ENCODE results near the gene QTRT2. TPM values are rescaled to one million over a fixed set of nuclear protein-coding genes. Genes with fewer than 3 reads are reported as not detected.

The QTRT2 gene
- total RNA-seq, 1 experiment from 2014 or later: 62.4 TPM

DNA sequence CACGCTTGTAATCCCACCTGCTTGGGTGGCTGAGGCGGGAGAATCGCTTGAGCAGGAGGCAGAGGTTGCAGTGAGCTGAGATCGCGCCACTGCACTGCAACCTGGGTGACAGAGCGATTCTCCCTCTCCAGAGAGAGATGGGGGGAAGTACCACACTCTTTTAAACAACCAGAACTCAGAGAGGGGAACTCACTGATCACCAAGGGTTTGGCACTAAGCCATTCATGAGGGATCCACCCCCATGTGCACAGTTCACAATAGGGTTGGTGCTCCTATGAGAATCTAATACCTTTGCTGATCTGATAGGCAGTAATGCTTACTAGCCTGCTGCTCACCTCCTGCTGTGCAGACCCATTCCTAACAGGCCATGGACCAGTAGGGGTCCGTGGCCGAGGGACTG is 51.6 kb downstream of the QTRT2 start:
- no peaks in the 10 kb centered on the region for H3K27me3 ChIP-seq (replicated peaks; ENCODE audit: insufficient read depth, low read depth, low read length, poor library complexity)
- POLR2A ChIA-PET (ENCODE audit: low non-redundant PET): no interaction called here

GRCh38 chr3:114110439-114110838 is 53.9 kb downstream of the QTRT2 start:
- intact Hi-C loops (cut with micrococcal nuclease; ENCODE audit: unreplicated experiment): no loop called here
- POLR2A ChIA-PET (ENCODE audit: low non-redundant PET): no interaction called here
- no peak for TF ChIP-seq EZH2 (IDR thresholded peaks at IDR 0.05; ENCODE audit: borderline replicate concordance, low read depth, low read length, poor library complexity, severe bottlenecking)
- H3K4me1 ChIP-seq (ENCODE audit: insufficient read depth, low read length, poor library complexity, severe bottlenecking): no peaks in the 10 kb centered on the region
- DNase-seq (ENCODE audit: low spot score): no peak
- no peaks in the 10 kb centered on the region for H3K27me3 ChIP-seq (replicated peaks; ENCODE audit: insufficient read depth, low read depth, low read length, poor library complexity)
- no peak overlapping the region for H3K27ac ChIP-seq (ENCODE audit: low read depth, low read length, poor library complexity, severe bottlenecking)
- no peaks in the 10 kb centered on the region for H3K9me3 ChIP-seq (ENCODE audit: low read depth, low read length, poor library complexity, severe bottlenecking)
- BruUV-seq (replicated peaks): no TSS peak
- CTCF ChIA-PET: no interaction called here
- no peak overlapping the region for H3K4me3 ChIP-seq (ENCODE audit: low read depth, low read length, poor library complexity, severe bottlenecking)
- H3K36me3 ChIP-seq (ENCODE audit: insufficient read depth, low read length, poor library complexity, severe bottlenecking): no peaks in the 10 kb centered on the region

More for the DNA sequence above, 51.6 kb downstream of the QTRT2 start:
- no peak for DNase-seq (ENCODE audit: low spot score)
- TF ChIP-seq CTCF (conservative IDR thresholded peaks at IDR 0.05; ENCODE audit: low read depth, low read length): no peak
- no peak for TF ChIP-seq EZH2 (IDR thresholded peaks at IDR 0.05; ENCODE audit: borderline replicate concordance, low read depth, low read length, poor library complexity, severe bottlenecking)
- BruUV-seq (replicated peaks): no TSS peak
- CTCF ChIA-PET: no interaction called here
- no peaks in the 10 kb centered on the region for H3K4me1 ChIP-seq (ENCODE audit: insufficient read depth, low read length, poor library complexity, severe bottlenecking)
- no peaks in the 10 kb centered on the region for H3K36me3 ChIP-seq (ENCODE audit: insufficient read depth, low read length, poor library complexity, severe bottlenecking)
- no peak overlapping the region for H3K27ac ChIP-seq (ENCODE audit: low read depth, low read length, poor library complexity, severe bottlenecking)
- intact Hi-C loops (cut with micrococcal nuclease; ENCODE audit: unreplicated experiment): no loop called here
- H3K9me3 ChIP-seq (ENCODE audit: low read depth, low read length, poor library complexity, severe bottlenecking): no peaks in the 10 kb centered on the region
- no peak overlapping the region for H3K4me3 ChIP-seq (ENCODE audit: low read depth, low read length, poor library complexity, severe bottlenecking)

DNA sequence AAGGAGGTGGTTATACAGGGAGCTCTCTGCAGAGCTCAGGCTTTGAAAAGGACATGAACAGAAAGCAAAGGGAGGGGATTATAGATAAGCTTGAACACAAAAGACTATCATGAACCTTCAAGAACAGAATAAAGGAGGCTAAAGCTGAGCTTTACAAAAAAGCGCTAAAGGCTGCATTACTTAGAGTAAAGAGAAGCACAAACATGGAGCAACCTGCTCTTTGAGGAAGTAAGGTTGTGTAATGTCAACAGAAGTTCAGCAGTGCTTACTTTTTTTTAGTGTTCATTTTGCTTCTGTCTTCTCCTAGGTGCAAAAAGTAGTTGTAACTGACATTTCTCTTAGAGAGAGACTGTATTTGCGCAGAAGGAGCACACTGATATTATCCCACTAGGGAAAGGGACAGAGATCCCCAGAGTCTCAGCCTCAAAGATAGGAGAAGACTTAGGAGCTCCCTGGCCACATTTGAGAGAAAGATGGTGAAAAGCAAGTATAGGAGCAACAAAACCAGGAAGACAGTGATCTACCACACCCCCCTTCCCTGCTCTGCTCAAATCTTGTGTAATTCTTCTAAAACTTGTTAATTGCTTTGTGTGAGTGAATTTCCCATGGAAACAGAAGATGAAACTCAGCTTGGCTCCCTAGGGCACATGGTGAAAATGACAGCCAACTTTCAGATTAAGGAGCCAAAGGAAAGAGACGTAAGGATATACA is 54.7 kb downstream of the QTRT2 start:
- intact Hi-C loops (cut with micrococcal nuclease; ENCODE audit: unreplicated experiment): no loop called here
- ChIA-PET CTCF (no interaction called here), POLR2A (ENCODE audit: low non-redundant PET) (no interaction called here)
- Histone ChIP-seq H3K27me3 (replicated peaks; ENCODE audit: insufficient read depth, low read depth, low read length, poor library complexity) (no peaks in the 10 kb centered on the region), H3K4me3 (ENCODE audit: low read depth, low read length, poor library complexity, severe bottlenecking) (no peak overlapping the region), H3K9me3 (ENCODE audit: low read depth, low read length, poor library complexity, severe bottlenecking) (no peaks in the 10 kb centered on the region), H3K27ac (ENCODE audit: low read depth, low read length, poor library complexity, severe bottlenecking) (no peak overlapping the region), H3K36me3 (ENCODE audit: insufficient read depth, low read length, poor library complexity, severe bottlenecking) (no peaks in the 10 kb centered on the region), H3K4me1 (ENCODE audit: insufficient read depth, low read length, poor library complexity, severe bottlenecking) (no peaks in the 10 kb centered on the region)
- no peak for TF ChIP-seq EZH2 (IDR thresholded peaks at IDR 0.05; ENCODE audit: borderline replicate concordance, low read depth, low read length, poor library complexity, severe bottlenecking)
- no peak for TF ChIP-seq CTCF (conservative IDR thresholded peaks at IDR 0.05; ENCODE audit: low read depth, low read length)
- no TSS peak for BruUV-seq (replicated peaks)
- DNase-seq (ENCODE audit: low spot score): no peak

DNA sequence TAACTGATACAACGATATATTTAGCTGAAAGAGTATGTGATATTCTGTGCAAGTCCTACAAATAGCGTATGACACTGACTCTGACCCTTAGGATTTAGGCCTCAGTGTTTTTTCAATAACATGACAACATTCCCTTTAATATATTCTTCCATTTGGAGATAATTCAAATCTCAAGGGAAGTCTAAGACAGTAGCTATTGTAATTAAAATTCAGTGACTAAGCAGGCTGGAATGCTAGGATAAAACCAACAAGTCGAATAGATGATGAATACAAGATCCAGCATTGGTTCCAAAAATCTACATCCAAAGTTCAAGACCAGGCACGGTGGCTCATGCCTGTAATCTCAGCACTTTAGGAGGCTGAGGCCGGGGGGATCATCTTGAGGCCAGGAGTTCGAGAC is 56.2 kb downstream of the QTRT2 start:
- Histone ChIP-seq H3K4me3 (ENCODE audit: low read depth, low read length, poor library complexity, severe bottlenecking) (no peak overlapping the region), H3K27me3 (replicated peaks; ENCODE audit: insufficient read depth, low read depth, low read length, poor library complexity) (no peaks in the 10 kb centered on the region), H3K4me1 (ENCODE audit: insufficient read depth, low read length, poor library complexity, severe bottlenecking) (no peaks in the 10 kb centered on the region), H3K9me3 (ENCODE audit: low read depth, low read length, poor library complexity, severe bottlenecking) (no peaks in the 10 kb centered on the region), H3K27ac (ENCODE audit: low read depth, low read length, poor library complexity, severe bottlenecking) (no peak overlapping the region), H3K36me3 (ENCODE audit: insufficient read depth, low read length, poor library complexity, severe bottlenecking) (no peaks in the 10 kb centered on the region)
- no TSS peak for BruUV-seq (replicated peaks)
- intact Hi-C loops (cut with micrococcal nuclease; ENCODE audit: unreplicated experiment): no loop called here
- ChIA-PET CTCF (interaction anchor here (0.6 kb wide), 1 partner anchor 19 kb away, joined by 3 read pairs; no protein-coding TSS in a partner anchor), POLR2A (ENCODE audit: low non-redundant PET) (no interaction called here)
- DNase-seq (ENCODE audit: low spot score): peak; percentile 68
- TF ChIP-seq EZH2 (IDR thresholded peaks at IDR 0.05; ENCODE audit: borderline replicate concordance, low read depth, low read length, poor library complexity, severe bottlenecking) (no peak), CTCF (conservative IDR thresholded peaks at IDR 0.05; ENCODE audit: low read depth, low read length) (no peak)
